ENCODE measurements around the gene CENPK.
"Not testable (repeated sequence)": the region's sequence is repeated elsewhere in the genome, so short reads cannot be mapped to it uniquely, and the experiment has no call there.

The CENPK gene

DNA sequence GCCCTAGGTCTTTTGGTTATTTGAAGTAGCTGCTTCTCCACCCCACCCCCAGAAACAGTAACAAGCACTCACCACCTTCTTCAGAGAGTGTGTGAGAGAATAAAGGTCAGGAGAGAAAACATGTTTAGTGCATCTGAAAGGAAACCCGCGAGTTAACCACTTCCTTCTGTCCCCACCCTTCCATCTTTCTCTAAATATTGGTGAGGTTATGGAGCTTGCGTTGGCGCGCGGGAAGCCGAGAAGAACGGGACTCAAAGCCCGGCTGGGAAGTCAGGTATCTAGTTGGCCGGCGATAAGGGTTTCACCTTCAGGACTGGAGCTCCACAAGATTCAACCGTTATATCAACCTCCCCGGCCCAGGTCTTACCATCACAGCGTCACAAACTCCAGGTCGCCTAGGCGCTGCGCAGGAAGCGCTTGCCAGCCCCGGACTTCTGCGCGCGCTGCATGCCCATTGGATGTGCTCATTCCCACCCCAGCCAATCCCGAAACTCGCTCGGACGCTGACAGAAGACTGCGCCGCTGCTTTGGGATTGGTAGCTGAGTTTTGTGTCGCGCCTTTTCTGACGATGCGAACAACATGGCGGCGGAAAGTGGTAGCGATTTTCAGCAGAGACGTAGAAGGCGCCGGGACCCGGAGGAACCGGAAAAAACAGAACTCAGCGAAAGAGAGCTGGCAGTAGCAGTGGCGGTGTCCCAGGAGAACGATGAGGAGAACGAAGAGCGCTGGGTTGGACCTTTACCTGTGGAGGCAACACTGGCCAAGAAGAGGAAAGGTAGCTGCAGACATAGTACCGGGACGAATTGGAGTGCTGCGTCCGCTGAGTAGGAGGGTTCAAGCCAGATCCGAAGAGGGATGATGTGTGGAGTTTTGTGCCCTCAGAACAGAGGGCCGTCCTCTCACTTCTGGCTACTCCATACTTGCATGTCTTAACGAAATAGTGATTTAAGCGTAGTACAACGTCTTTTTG lies at the start of gene CENPK, which contains the start of gene PPWD1:
Gene CENPK (minus strand): TSS at position 438 of the 971 bp plus-strand sequence. CDS start 8,261 bp downstream, outside the sequence.
Gene PPWD1 (plus strand): TSS at position 566 of the 971 bp plus-strand sequence. CDS start 15 bp downstream, at position 581.
- peak; percentile 99 for FAIRE-seq
- DNase-seq (ENCODE audit: extremely low spot score, insufficient read length, low read depth), result peak; percentile 83

DNA sequence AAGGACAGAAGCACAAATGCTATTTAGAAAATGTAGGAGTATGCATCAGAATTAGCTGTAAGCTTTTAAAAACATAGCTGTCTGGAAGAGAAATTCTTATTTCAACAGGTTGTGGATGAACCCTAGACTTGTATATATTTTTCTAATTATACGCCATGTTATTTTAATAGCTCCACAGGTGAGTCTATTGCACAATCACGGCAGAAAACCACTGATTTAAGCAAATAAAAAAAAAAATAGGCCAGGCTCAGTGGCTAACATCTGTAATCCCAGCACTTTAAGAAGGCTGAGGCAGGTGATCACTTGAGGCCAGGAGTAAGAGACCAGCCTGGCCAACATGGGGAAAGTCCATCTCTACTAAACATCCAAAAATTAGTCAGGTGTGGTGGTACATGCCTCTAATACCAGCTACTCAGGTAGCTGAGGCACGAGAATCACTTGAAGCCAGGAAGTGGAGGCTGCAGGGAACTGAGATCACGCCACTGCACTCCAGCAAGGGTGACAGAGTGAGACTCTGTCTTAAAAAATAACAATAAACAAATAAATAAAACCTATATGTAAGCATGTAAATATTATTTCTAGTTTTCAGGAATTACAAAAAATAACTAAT lies 49.4 kb upstream of the CENPK start:
- FAIRE-seq, result no peak
- DNase-seq (ENCODE audit: extremely low spot score, insufficient read length, low read depth), result no peak

GRCh38 chr5:65611524-65611923 lies 48.6 kb upstream of the CENPK start:
- FAIRE-seq, result no peak

GRCh38 chr5:65601761-65602160 lies 38.8 kb upstream of the CENPK start:
- not testable (repeated sequence) for DNase-seq (ENCODE audit: extremely low spot score, insufficient read length, low read depth); FAIRE-seq

More at GRCh38 chr5:65611524-65611923, 48.6 kb upstream of the CENPK start:
- no peak for DNase-seq (ENCODE audit: extremely low spot score, insufficient read length, low read depth)

DNA sequence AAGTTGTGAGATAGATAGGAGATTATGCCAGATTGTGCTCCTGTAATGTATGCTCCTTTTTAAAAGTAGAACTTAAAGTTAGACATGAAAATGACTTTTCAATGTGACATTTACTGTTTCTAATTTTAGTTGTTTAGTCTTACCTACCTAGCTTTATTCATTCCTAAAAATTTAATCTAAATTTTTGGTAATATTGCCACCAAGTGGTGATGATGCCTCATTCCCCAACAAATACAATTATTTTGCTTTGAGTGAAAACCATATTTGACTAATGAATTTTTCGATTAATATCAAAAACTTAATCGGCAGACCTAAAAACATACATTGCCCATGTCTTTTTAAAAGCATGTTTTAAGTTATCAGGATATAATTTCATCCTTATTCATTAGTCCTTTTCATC lies 25.7 kb upstream of the CENPK start:
- peak; percentile 33 for FAIRE-seq
- DNase-seq (ENCODE audit: extremely low spot score, insufficient read length, low read depth), result no peak

DNA sequence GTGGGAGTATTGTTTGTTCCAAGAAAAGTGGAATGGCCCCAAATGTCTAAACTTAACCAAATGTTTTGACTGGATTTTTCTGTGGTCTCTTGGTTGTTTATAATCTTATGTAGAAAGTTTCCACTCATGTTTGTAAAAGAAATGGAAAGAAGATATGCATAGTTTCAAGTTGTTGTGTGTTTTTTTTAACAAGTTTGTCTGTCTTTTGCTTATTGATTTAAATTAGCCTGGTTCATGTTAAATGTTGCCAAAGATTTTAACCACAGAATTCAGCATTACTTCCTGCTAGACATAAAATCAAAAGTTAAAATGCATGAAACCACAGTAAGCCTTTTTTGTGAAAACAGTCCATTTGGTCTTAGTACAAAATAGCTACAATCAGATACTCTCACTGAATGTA lies 14.2 kb upstream of the CENPK start:
- DNase-seq (ENCODE audit: extremely low spot score, insufficient read length, low read depth) (no peak), FAIRE-seq (no peak)

- FAIRE-seq (no peak), DNase-seq (ENCODE audit: extremely low spot score, insufficient read length, low read depth) (no peak)
Observed at GRCh38 chr5:65570598-65571226, 7.7 kb upstream of the CENPK start.

- no peak for DNase-seq (ENCODE audit: extremely low spot score, insufficient read length, low read depth)
Observed at GRCh38 chr5:65566505-65566904, 3.5 kb upstream of the CENPK start.

GRCh38 chr5:65563777-65564176 lies 809 bp upstream of the CENPK start:
- DNase-seq (ENCODE audit: extremely low spot score, insufficient read length, low read depth), result no peak
- FAIRE-seq, result no peak

More at GRCh38 chr5:65566505-65566904, 3.5 kb upstream of the CENPK start:
- FAIRE-seq, result no peak

DNA sequence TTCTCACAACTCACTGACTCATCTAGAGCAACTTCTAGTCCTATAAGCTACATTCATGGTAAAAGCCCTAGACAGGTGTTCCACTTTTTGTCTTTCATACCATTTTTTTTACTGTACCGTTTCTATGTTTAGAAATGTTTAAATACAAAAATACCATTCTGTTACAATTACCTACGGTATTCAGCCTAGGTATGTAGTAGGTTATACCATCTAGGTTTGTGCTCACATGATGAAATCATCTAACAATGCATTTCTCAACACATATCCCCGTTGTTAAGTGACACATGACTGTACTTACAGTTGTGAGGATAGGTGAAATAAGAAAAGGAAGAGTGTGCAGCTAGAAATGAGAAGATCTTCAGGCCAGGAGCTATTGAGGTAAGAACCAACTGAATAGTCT lies 6.2 kb downstream of the CENPK start:
- FAIRE-seq, result no peak
- no peak for DNase-seq (ENCODE audit: extremely low spot score, insufficient read length, low read depth)

DNA sequence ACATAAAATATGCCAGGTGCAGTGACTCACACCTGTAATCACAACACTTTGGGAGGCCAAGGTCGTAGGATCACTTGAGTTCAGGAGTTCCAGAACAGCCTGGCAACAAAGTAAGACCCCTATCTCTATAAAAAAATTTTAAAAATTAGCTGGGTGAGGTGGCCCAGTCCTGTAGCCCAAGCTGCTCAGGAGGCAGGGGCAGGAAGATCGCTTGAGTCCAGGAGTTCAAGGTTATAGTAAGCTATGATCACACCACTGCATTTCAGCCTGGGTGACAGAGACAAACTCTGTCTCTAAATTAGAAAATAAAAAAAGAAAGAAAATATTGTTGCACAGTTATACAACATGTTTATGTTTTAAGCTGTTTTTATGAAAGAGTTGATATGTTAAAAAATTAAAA lies 6.8 kb downstream of the CENPK start:
- FAIRE-seq, result no peak
- DNase-seq (ENCODE audit: extremely low spot score, insufficient read length, low read depth), result no peak

- DNase-seq (ENCODE audit: extremely low spot score, insufficient read length, low read depth) (no peak), FAIRE-seq (no peak)
Observed at GRCh38 chr5:65555287-65555686, 7.7 kb downstream of the CENPK start.

GRCh38 chr5:65553941-65554340 lies 9.0 kb downstream of the CENPK start:
- DNase-seq (ENCODE audit: extremely low spot score, insufficient read length, low read depth), result no peak
- no peak for FAIRE-seq

GRCh38 chr5:65548281-65548680 lies 14.7 kb downstream of the CENPK start:
- FAIRE-seq (no peak), DNase-seq (ENCODE audit: extremely low spot score, insufficient read length, low read depth) (no peak)

- no peak for FAIRE-seq
Observed at GRCh38 chr5:65546141-65546540, 16.8 kb downstream of the CENPK start.

GRCh38 chr5:65544473-65544872 lies 18.5 kb downstream of the CENPK start:
- FAIRE-seq (no peak), DNase-seq (ENCODE audit: extremely low spot score, insufficient read length, low read depth) (no peak)

More at GRCh38 chr5:65546141-65546540, 16.8 kb downstream of the CENPK start:
- no peak for DNase-seq (ENCODE audit: extremely low spot score, insufficient read length, low read depth)

DNA sequence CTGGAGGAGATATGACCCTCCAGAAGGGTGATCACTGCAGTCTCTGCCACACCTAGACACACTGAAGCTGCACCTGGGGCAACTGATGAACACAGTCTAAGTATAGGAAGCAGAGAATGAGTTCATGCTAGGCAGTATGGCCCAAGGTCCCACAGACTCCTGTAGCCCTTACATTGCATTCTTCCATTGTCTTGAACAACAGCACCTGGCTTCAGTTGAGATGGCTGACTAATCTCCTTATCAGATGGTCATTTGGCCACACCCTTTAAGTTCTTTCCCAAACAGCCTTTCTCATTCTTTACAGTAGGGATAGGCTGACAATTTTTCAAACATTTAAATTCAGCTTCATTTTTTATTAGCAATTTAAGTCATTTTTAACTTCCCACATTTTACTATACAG lies 23.1 kb downstream of the CENPK start:
- DNase-seq (ENCODE audit: extremely low spot score, insufficient read length, low read depth) (no peak), FAIRE-seq (no peak)

DNA sequence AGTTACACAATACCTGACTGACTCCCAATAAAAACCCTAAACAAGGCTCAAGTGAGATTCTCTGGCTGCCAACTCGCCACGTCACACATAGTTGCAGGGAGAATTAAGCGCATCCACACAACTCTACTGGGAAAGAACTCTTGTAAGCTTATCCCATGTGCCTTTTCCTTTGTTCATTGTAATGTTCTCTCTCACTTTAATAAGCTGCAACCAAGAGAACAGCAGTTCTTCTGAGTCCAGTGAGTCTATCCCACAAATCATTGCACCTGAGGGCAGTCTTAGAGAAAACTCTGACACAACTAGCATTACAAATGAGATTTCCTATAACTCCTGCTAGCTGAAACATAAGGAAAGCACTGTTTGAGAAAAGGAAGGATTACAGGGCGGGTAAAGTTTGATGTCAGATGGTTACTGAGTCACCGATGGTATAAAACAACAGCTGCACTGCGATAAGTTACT lies 27.4 kb downstream of the CENPK start:
- DNase-seq (ENCODE audit: extremely low spot score, insufficient read length, low read depth), result no peak
- no peak for FAIRE-seq

DNA sequence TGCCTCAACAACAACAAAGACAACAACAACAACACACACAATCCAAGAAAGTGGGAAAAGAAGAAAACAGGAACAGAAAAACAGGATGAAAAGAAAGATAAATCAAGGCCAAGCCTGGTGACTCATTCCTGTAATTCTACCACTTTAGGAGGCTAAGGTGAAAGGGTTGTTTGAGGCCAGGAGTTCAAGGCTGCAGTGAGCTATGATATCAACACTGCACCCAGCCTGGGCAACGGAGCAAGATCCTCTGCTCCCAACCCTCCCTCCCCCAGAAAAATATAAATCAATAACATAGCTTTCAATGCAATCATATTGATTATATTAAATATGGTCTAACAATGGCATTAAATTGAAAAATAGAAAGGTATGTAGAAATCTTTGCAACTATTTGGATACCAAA lies 32.1 kb downstream of the CENPK start:
- DNase-seq (ENCODE audit: extremely low spot score, insufficient read length, low read depth) (no peak), FAIRE-seq (no peak)

DNA sequence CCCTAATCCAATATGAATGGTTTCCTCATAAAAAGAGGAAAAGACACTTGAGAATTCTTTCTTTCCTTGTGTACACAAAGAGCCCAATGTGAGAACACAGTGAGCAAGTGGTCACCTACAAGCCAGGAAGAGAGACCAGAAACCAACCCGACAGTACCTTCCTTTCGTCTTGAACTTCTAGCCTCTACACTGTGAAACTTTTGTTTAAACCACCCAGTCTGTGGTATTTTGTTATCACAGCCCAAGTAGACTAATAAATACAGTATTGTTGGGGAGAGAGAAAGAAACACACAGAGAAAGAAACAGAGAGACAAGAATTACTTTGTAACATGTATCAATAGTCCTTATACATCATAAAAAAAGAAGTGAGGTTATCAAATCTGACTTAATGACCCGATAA lies 37.2 kb downstream of the CENPK start:
- DNase-seq (ENCODE audit: extremely low spot score, insufficient read length, low read depth) (no peak), FAIRE-seq (no peak)

Measured in GM18507 (cell line).